ENCODE results near the gene ABCA8.

The ABCA8 gene

DNA sequence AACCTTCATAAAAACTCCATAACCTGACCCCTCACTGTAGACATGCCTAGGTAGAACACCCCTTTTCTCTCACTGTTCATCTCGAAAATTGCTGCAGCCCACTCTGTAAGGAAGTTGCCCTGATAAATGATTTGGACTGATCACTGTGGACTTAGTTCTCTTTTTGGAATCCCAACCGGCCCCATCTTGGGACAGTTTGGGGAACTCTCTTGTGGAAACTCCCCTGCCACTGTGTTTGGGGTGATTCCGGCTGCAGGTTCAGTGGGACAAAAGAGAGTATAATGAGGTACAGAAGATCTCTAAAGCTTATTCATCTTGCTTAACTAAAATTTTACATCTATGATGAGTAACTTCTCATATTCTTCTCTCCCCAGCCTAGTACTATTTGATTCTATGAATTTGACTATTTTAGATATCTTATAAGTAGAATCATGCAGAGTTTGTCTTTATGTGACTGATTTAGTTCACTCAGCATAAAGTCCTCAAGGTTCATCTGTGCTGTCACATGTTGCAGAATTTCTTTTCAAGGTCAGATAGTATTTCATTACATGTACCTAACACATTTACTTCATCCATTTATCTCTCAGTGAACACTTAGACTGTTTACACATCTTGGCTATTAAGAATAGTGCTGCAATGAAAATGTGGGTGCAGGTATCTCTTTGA, 84.9 kb downstream of the ABCA8 start:
- no peak for DNase-seq (ENCODE audit: low spot score)

DNA sequence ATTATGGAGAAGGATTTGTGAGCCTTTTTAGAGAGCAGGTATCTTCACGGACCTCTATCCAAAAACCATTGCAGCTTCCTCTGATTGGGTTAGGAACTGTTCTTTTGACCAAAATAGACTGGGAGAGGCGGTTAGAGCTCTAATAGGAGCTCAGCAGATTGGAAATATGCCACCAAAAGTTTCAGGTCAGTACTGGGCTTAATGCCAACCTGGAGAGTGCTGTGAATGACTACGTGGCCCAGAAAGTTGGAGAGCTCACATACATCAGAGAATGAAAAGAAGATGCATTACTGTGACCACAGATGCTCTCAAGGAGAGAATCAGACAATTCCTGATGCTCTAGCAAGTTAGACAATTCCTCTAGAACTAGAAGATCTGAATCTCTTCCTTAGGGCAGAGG, 86.5 kb downstream of the ABCA8 start:
- DNase-seq (ENCODE audit: low spot score) = no peak

- DNase-seq (ENCODE audit: low spot score) = no peak
These were observed 87.3 kb downstream of the ABCA8 start for GRCh38 chr17:68867759-68868516.

GRCh38 chr17:68865584-68865983, 89.6 kb downstream of the ABCA8 start:
- DNase-seq (ENCODE audit: low spot score) = no peak

GRCh38 chr17:68863091-68863652, 92.0 kb downstream of the ABCA8 start:
- DNase-seq (ENCODE audit: low spot score) = no peak

GRCh38 chr17:68861602-68862001, 93.6 kb downstream of the ABCA8 start:
- DNase-seq (ENCODE audit: low spot score) = no peak

GRCh38 chr17:68860941-68861340, 94.3 kb downstream of the ABCA8 start:
- no peak for DNase-seq (ENCODE audit: low spot score)

GRCh38 chr17:68854452-68854851, 100.7 kb downstream of the ABCA8 start:
- DNase-seq (ENCODE audit: low spot score) = no peak

DNA sequence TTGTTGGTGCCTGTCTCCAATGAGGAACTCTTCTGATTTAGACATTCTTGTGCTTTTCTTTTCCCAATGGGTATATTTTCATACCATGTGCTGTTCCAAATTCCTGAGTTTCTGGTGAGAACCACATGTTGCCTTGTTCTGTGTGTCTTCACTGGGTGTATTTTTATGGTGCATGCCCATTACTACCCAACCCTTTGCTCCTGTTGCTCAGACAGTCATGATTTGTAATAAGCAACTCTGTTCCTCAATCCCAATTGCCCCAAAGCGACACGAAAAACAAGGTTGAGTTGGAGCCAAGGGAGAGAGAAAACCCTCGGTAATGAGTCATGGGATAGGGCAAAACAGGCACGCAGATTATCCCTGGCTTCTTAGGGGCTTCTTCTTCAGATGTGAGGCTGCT, 101.8 kb downstream of the ABCA8 start:
- DNase-seq (ENCODE audit: low spot score) = no peak

- DNase-seq (ENCODE audit: low spot score) = no peak
These were observed 102.2 kb downstream of the ABCA8 start for GRCh38 chr17:68853036-68853435.

- DNase-seq (ENCODE audit: low spot score) = no peak
These were observed 103.3 kb downstream of the ABCA8 start for GRCh38 chr17:68851890-68852289.

DNA sequence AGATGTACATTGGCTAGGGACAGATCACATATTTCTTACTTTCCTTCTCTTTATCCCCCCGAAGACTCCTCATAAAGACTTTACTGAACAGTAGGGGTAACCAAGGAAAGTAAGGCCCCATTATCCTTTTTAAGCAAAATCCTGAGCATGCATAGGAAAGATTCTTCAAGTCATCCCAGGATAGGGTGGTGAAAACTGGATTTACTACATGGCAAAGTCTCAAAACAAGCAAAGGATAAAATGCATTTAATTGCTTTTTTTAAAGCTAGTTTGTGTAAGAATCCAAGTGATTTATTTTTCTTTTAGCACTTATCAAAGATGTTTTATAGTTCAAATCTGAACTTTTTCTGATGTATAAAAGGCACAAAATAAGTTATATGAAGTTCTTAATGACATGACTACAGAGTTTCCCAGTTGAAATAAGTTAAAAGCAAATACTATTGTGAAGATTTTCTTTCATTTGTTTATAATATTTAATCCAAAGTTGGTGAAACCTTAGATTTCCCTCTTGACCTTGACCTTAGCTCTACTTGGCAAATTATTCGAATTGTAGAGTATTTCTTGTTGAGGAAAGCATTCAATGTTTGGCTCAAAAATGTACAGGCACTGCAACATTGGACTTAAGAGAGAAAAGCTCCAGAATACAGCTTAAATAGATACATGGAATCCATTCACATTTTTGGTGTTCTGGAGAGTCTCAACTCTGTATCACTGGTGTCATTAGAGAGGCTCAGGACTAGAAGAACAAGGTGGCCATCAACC, 104.3 kb downstream of the ABCA8 start:
- DNase-seq (ENCODE audit: low spot score) = no peak

GRCh38 chr17:68849673-68850610, 105.2 kb downstream of the ABCA8 start:
- DNase-seq (ENCODE audit: low spot score) = no peak

DNA sequence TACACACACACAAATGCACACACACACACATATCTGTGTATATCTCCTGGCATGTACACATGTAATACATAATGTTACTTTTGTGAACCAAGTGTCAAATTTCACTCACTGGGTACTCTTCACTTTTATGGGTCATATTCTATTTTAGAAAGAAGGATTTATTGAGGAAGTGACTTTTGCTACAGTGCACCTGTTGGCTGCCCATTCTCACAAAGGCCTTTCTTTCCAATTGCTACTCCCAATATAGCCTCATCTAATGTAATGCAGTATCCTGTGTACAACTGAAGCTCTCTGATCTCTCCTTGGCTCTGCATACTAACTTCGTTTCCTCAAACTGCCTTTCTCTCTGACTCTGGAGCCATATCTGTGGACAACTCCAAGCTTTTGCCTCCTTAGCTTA, 107.5 kb downstream of the ABCA8 start:
- DNase-seq (ENCODE audit: low spot score) = no peak

GRCh38 chr17:68843522-68843921, 111.7 kb downstream of the ABCA8 start:
- no peak for DNase-seq (ENCODE audit: low spot score)

- no peak for DNase-seq (ENCODE audit: low spot score)
These were observed 115.1 kb downstream of the ABCA8 start for GRCh38 chr17:68840073-68840472.

- no peak for DNase-seq (ENCODE audit: low spot score)
These were observed 120.1 kb downstream of the ABCA8 start for GRCh38 chr17:68835071-68835470.

- DNase-seq (ENCODE audit: low spot score) = no peak
These were observed 120.8 kb downstream of the ABCA8 start for GRCh38 chr17:68834328-68834836.

GRCh38 chr17:68832109-68832802, 122.9 kb downstream of the ABCA8 start:
- DNase-seq (ENCODE audit: low spot score) = no peak

GRCh38 chr17:68831170-68831569, 124.0 kb downstream of the ABCA8 start:
- no peak for DNase-seq (ENCODE audit: low spot score)

GRCh38 chr17:68830313-68830712, 124.9 kb downstream of the ABCA8 start:
- no peak for DNase-seq (ENCODE audit: low spot score)

All from CD4-positive, alpha-beta T cell treated with Interleukin-6 at 100 ng/mL for 8 hours (primary cell).